ENCODE results near the gene ARHGAP24. TPM values are rescaled to one million over a fixed set of nuclear protein-coding genes. Genes with fewer than 3 reads are reported as not detected.
"Not testable (repeated sequence)": the region's sequence is repeated elsewhere in the genome, so short reads cannot be mapped to it uniquely, and the experiment has no call there.

Gene ARHGAP24
- total RNA-seq, 1 donor from 2014 or later: 61.1 TPM

- Histone ChIP-seq H3K4me1 (ENCODE audit: control insufficient read depth in 3 of 3, insufficient read depth in 3 of 3, low read length in 3 of 3) (peaks cover 0 to 8% (median 0%) of the 10 kb centered on the region in 3 donors), H3K27me3 (ENCODE audit: control insufficient read depth in 3 of 3, insufficient read depth in 3 of 3, low read length in 3 of 3) (no peaks in the 10 kb centered on the region), H3K27ac (ENCODE audit: low read depth, low read length) (no peak overlapping the region), H3K9ac (ENCODE audit: low read depth in 1 of 3, low read length in 3 of 3) (no peak overlapping the region), H3K9me3 (ENCODE audit: control insufficient read depth in 3 of 3, low read length in 3 of 3) (no peaks in the 10 kb centered on the region), H3K4me3 (ENCODE audit: low read length in 3 of 3) (no peak overlapping the region), H3K36me3 (ENCODE audit: control insufficient read depth in 3 of 3, insufficient read depth in 3 of 3, low read length in 3 of 3) (no peaks in the 10 kb centered on the region)
Measured at GRCh38 chr4:85807247-85807950, 332.4 kb downstream of the ARHGAP24 start.

- Histone ChIP-seq H3K27me3 (ENCODE audit: control insufficient read depth in 3 of 3, insufficient read depth in 3 of 3, low read length in 3 of 3) (no peaks in the 10 kb centered on the region), H3K4me1 (ENCODE audit: control insufficient read depth in 3 of 3, insufficient read depth in 3 of 3, low read length in 3 of 3) (peaks cover 0 to 8% (median 0%) of the 10 kb centered on the region in 3 donors), H3K4me3 (ENCODE audit: low read length in 3 of 3) (no peak overlapping the region), H3K9me3 (ENCODE audit: control insufficient read depth in 3 of 3, low read length in 3 of 3) (no peaks in the 10 kb centered on the region), H3K9ac (ENCODE audit: low read depth in 1 of 3, low read length in 3 of 3) (no peak overlapping the region), H3K36me3 (ENCODE audit: control insufficient read depth in 3 of 3, insufficient read depth in 3 of 3, low read length in 3 of 3) (no peaks in the 10 kb centered on the region), H3K27ac (ENCODE audit: low read depth, low read length) (no peak overlapping the region)
Measured at GRCh38 chr4:85808104-85808503, 333.2 kb downstream of the ARHGAP24 start.

- Histone ChIP-seq H3K4me3 (ENCODE audit: low read length in 3 of 3) (no peak overlapping the region), H3K27me3 (ENCODE audit: control insufficient read depth in 3 of 3, insufficient read depth in 3 of 3, low read length in 3 of 3) (no peaks in the 10 kb centered on the region), H3K9ac (ENCODE audit: low read depth in 1 of 3, low read length in 3 of 3) (no peak overlapping the region), H3K36me3 (ENCODE audit: control insufficient read depth in 3 of 3, insufficient read depth in 3 of 3, low read length in 3 of 3) (no peaks in the 10 kb centered on the region), H3K27ac (ENCODE audit: low read depth, low read length) (no peak overlapping the region), H3K9me3 (ENCODE audit: control insufficient read depth in 3 of 3, low read length in 3 of 3) (no peaks in the 10 kb centered on the region), H3K4me1 (ENCODE audit: control insufficient read depth in 3 of 3, insufficient read depth in 3 of 3, low read length in 3 of 3) (peaks cover 0 to 8% (median 0%) of the 10 kb centered on the region in 3 donors)
Measured at GRCh38 chr4:85808864-85809263, 333.9 kb downstream of the ARHGAP24 start.

- H3K9ac ChIP-seq (ENCODE audit: low read depth in 1 of 3, low read length in 3 of 3): no peak overlapping the region
- H3K36me3 ChIP-seq (ENCODE audit: control insufficient read depth in 3 of 3, insufficient read depth in 3 of 3, low read length in 3 of 3): no peaks in the 10 kb centered on the region
- no peak overlapping the region for H3K27ac ChIP-seq (ENCODE audit: low read depth, low read length)
- H3K9me3 ChIP-seq (ENCODE audit: control insufficient read depth in 3 of 3, low read length in 3 of 3): no peaks in the 10 kb centered on the region
- H3K27me3 ChIP-seq (ENCODE audit: control insufficient read depth in 3 of 3, insufficient read depth in 3 of 3, low read length in 3 of 3): no peaks in the 10 kb centered on the region
- no peak overlapping the region for H3K4me3 ChIP-seq (ENCODE audit: low read length in 3 of 3)
- peaks cover 0 to 3% (median 0%) of the 10 kb centered on the region in 3 donors for H3K4me1 ChIP-seq (ENCODE audit: control insufficient read depth in 3 of 3, insufficient read depth in 3 of 3, low read length in 3 of 3)
Measured at GRCh38 chr4:85812776-85813175, 337.8 kb downstream of the ARHGAP24 start.

GRCh38 chr4:85815796-85816459 is 341.0 kb downstream of the ARHGAP24 start:
- Histone ChIP-seq H3K27ac (ENCODE audit: low read depth, low read length) (no peak overlapping the region), H3K36me3 (ENCODE audit: control insufficient read depth in 3 of 3, insufficient read depth in 3 of 3, low read length in 3 of 3) (no peaks in the 10 kb centered on the region), H3K27me3 (ENCODE audit: control insufficient read depth in 3 of 3, insufficient read depth in 3 of 3, low read length in 3 of 3) (no peaks in the 10 kb centered on the region), H3K9ac (ENCODE audit: low read depth in 1 of 3, low read length in 3 of 3) (no peak overlapping the region), H3K9me3 (ENCODE audit: control insufficient read depth in 3 of 3, low read length in 3 of 3) (no peaks in the 10 kb centered on the region), H3K4me3 (ENCODE audit: low read length in 3 of 3) (no peak overlapping the region), H3K4me1 (ENCODE audit: control insufficient read depth in 3 of 3, insufficient read depth in 3 of 3, low read length in 3 of 3) (no peaks in the 10 kb centered on the region)

GRCh38 chr4:85818700-85819099 is 343.8 kb downstream of the ARHGAP24 start:
- no peaks in the 10 kb centered on the region for H3K27me3 ChIP-seq (ENCODE audit: control insufficient read depth in 3 of 3, insufficient read depth in 3 of 3, low read length in 3 of 3)
- H3K9ac ChIP-seq (ENCODE audit: low read depth in 1 of 3, low read length in 3 of 3): no peak overlapping the region
- no peaks in the 10 kb centered on the region for H3K36me3 ChIP-seq (ENCODE audit: control insufficient read depth in 3 of 3, insufficient read depth in 3 of 3, low read length in 3 of 3)
- H3K9me3 ChIP-seq (ENCODE audit: control insufficient read depth in 3 of 3, low read length in 3 of 3): no peaks in the 10 kb centered on the region
- H3K27ac ChIP-seq (ENCODE audit: low read depth, low read length): no peak overlapping the region
- peaks cover 3 to 4% (median 3%) of the 10 kb centered on the region in 3 donors for H3K4me1 ChIP-seq (ENCODE audit: control insufficient read depth in 3 of 3, insufficient read depth in 3 of 3, low read length in 3 of 3)
- no peak overlapping the region for H3K4me3 ChIP-seq (ENCODE audit: low read length in 3 of 3)

GRCh38 chr4:85820101-85820500 is 345.2 kb downstream of the ARHGAP24 start:
- H3K27me3 ChIP-seq (ENCODE audit: control insufficient read depth in 3 of 3, insufficient read depth in 3 of 3, low read length in 3 of 3): not testable (repeated sequence)

GRCh38 chr4:85821688-85822455 is 346.9 kb downstream of the ARHGAP24 start:
- Histone ChIP-seq H3K9ac (ENCODE audit: low read depth in 1 of 3, low read length in 3 of 3) (no peak overlapping the region), H3K27me3 (ENCODE audit: control insufficient read depth in 3 of 3, insufficient read depth in 3 of 3, low read length in 3 of 3) (no peaks in the 10 kb centered on the region), H3K4me3 (ENCODE audit: low read length in 3 of 3) (no peak overlapping the region), H3K36me3 (ENCODE audit: control insufficient read depth in 3 of 3, insufficient read depth in 3 of 3, low read length in 3 of 3) (no peaks in the 10 kb centered on the region), H3K9me3 (ENCODE audit: control insufficient read depth in 3 of 3, low read length in 3 of 3) (no peaks in the 10 kb centered on the region), H3K4me1 (ENCODE audit: control insufficient read depth in 3 of 3, insufficient read depth in 3 of 3, low read length in 3 of 3) (peaks cover 12 to 21% (median 12%) of the 10 kb centered on the region in 3 donors), H3K27ac (ENCODE audit: low read depth, low read length) (no peak overlapping the region)

More at GRCh38 chr4:85820101-85820500, 345.2 kb downstream of the ARHGAP24 start:
- H3K4me3 ChIP-seq (ENCODE audit: low read length in 3 of 3); H3K9me3 ChIP-seq (ENCODE audit: control insufficient read depth in 3 of 3, low read length in 3 of 3); H3K4me1 ChIP-seq (ENCODE audit: control insufficient read depth in 3 of 3, insufficient read depth in 3 of 3, low read length in 3 of 3); H3K9ac ChIP-seq (ENCODE audit: low read depth in 1 of 3, low read length in 3 of 3); H3K36me3 ChIP-seq (ENCODE audit: control insufficient read depth in 3 of 3, insufficient read depth in 3 of 3, low read length in 3 of 3); H3K27ac ChIP-seq (ENCODE audit: low read depth, low read length): not testable (repeated sequence)

GRCh38 chr4:85823295-85823694 is 348.3 kb downstream of the ARHGAP24 start:
- peaks cover 15 to 30% (median 17%) of the 10 kb centered on the region in 3 donors for H3K4me1 ChIP-seq (ENCODE audit: control insufficient read depth in 3 of 3, insufficient read depth in 3 of 3, low read length in 3 of 3)
- no peak overlapping the region for H3K9ac ChIP-seq (ENCODE audit: low read depth in 1 of 3, low read length in 3 of 3)

More at GRCh38 chr4:85823295-85823694, 348.3 kb downstream of the ARHGAP24 start:
- Histone ChIP-seq H3K27me3 (ENCODE audit: control insufficient read depth in 3 of 3, insufficient read depth in 3 of 3, low read length in 3 of 3) (no peaks in the 10 kb centered on the region), H3K9me3 (ENCODE audit: control insufficient read depth in 3 of 3, low read length in 3 of 3) (no peaks in the 10 kb centered on the region), H3K27ac (ENCODE audit: low read depth, low read length) (no peak overlapping the region), H3K36me3 (ENCODE audit: control insufficient read depth in 3 of 3, insufficient read depth in 3 of 3, low read length in 3 of 3) (no peaks in the 10 kb centered on the region), H3K4me3 (ENCODE audit: low read length in 3 of 3) (no peak overlapping the region)
